HL-60 (cell line): ENCODE data around the gene DYRK2.

ENCODE experiments used
- DNase-seq, 2 experiments: peaks; one replicate each; pipeline ENCODE4 v3.0.0-alpha.2; 2010 to 2020; ENCODE audit warnings: low read depth in 1 of 2, low spot score in 1 of 2
- H3K27ac ChIP-seq: fragments of 250-450 bp; sonication (Bioruptor Pico); replicated peaks from 2 replicates; pipeline ENCODE4 v1.5.1; 2020; ENCODE audit warnings: mild to moderate bottlenecking, moderate library complexity
- H3K27me3 ChIP-seq: fragments of 250-450 bp; sonication (Bioruptor Pico); 2 replicates; pipeline ENCODE4 v1.5.1; 2021; ENCODE audit warnings: mild to moderate bottlenecking, moderate library complexity; ENCODE audit not compliant: insufficient read depth, poor library complexity, severe bottlenecking
- H3K4me3 ChIP-seq: replicated peaks from 2 replicates; pipeline ENCODE4 v1.5.1; 2011; ENCODE audit warnings: mild to moderate bottlenecking, control low read depth, low read length; ENCODE audit not compliant: insufficient read depth
- GABPA ChIP-seq: IDR thresholded peaks from 2 replicates; pipeline ENCODE4 v1.6.1; 2012; ENCODE audit warnings: low read depth
- POLR2AphosphoS5 ChIP-seq: IDR thresholded peaks from 2 replicates; pipeline ENCODE4 v1.6.1; 2012; ENCODE audit warnings: low read depth
- SPI1 ChIP-seq: IDR thresholded peaks from 2 replicates; pipeline ENCODE4 v1.6.1; 2012; ENCODE audit warnings: low read depth, mild to moderate bottlenecking, borderline replicate concordance
- TF ChIP-seq, protein P1 (sequence below): IDR thresholded peaks from one replicate; pipeline ENCODE4 v1.5.1; 2011; ENCODE audit warnings: low read length, control low read depth, inconsistent platforms; ENCODE audit not compliant: insufficient read depth
- TF ChIP-seq, protein P2 (sequence below): IDR thresholded peaks from 2 replicates; pipeline ENCODE4 v1.6.1; 2012; ENCODE audit warnings: low read depth; ENCODE audit not compliant: insufficient replicate concordance

DYRK2 gene

GRCh38 chr12:67632005-67632404 is 16.5 kb upstream of the DYRK2 start:
- no peak overlapping the region for H3K27ac ChIP-seq
- no peaks in the 10 kb centered on the region for H3K27me3 ChIP-seq
- TF ChIP-seq, protein P1, sequence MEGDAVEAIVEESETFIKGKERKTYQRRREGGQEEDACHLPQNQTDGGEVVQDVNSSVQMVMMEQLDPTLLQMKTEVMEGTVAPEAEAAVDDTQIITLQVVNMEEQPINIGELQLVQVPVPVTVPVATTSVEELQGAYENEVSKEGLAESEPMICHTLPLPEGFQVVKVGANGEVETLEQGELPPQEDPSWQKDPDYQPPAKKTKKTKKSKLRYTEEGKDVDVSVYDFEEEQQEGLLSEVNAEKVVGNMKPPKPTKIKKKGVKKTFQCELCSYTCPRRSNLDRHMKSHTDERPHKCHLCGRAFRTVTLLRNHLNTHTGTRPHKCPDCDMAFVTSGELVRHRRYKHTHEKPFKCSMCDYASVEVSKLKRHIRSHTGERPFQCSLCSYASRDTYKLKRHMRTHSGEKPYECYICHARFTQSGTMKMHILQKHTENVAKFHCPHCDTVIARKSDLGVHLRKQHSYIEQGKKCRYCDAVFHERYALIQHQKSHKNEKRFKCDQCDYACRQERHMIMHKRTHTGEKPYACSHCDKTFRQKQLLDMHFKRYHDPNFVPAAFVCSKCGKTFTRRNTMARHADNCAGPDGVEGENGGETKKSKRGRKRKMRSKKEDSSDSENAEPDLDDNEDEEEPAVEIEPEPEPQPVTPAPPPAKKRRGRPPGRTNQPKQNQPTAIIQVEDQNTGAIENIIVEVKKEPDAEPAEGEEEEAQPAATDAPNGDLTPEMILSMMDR = no peak
- TF ChIP-seq GABPA (no peak), POLR2AphosphoS5 (no peak), SPI1 (no peak)
- TF ChIP-seq, protein P2, sequence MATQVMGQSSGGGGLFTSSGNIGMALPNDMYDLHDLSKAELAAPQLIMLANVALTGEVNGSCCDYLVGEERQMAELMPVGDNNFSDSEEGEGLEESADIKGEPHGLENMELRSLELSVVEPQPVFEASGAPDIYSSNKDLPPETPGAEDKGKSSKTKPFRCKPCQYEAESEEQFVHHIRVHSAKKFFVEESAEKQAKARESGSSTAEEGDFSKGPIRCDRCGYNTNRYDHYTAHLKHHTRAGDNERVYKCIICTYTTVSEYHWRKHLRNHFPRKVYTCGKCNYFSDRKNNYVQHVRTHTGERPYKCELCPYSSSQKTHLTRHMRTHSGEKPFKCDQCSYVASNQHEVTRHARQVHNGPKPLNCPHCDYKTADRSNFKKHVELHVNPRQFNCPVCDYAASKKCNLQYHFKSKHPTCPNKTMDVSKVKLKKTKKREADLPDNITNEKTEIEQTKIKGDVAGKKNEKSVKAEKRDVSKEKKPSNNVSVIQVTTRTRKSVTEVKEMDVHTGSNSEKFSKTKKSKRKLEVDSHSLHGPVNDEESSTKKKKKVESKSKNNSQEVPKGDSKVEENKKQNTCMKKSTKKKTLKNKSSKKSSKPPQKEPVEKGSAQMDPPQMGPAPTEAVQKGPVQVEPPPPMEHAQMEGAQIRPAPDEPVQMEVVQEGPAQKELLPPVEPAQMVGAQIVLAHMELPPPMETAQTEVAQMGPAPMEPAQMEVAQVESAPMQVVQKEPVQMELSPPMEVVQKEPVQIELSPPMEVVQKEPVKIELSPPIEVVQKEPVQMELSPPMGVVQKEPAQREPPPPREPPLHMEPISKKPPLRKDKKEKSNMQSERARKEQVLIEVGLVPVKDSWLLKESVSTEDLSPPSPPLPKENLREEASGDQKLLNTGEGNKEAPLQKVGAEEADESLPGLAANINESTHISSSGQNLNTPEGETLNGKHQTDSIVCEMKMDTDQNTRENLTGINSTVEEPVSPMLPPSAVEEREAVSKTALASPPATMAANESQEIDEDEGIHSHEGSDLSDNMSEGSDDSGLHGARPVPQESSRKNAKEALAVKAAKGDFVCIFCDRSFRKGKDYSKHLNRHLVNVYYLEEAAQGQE = no peak
- no peak overlapping the region for H3K4me3 ChIP-seq
- no peak for DNase-seq

DNA sequence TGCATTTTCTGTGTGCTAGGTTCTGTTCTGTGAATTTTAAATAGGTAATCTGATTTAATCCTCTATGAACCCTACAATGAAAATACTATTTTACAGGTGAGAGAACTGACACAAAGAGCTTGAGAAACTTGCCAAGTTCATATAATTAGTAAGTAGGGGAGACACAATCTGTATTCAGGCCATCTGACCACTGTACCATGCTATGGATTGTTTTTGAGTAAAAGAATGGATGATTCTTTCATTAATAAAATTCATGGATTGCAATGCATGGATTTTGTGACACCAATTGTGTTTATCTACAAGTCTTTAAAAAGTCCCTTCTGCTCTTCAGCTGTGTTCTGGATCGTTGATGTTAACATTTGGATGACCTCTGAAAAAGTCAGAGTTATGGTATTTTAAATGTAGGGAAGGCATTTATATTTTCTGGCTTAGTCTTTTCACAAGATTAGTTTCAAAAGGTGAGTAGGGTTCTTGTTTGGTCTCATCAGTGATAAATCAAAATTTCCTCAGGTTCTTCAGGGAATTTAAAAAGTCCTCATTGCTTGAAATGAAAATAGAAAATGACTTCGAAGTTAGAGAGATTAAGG is 15.4 kb upstream of the DYRK2 start:
- no peak overlapping the region for H3K4me3 ChIP-seq
- TF ChIP-seq POLR2AphosphoS5 = no peak
- TF ChIP-seq, protein P1 = no peak
- no peak for TF ChIP-seq GABPA
- TF ChIP-seq, protein P2 = no peak
- TF ChIP-seq SPI1 = no peak
- no peak for DNase-seq
- no peak overlapping the region for H3K27ac ChIP-seq
- H3K27me3 ChIP-seq = no peaks in the 10 kb centered on the region

DNA sequence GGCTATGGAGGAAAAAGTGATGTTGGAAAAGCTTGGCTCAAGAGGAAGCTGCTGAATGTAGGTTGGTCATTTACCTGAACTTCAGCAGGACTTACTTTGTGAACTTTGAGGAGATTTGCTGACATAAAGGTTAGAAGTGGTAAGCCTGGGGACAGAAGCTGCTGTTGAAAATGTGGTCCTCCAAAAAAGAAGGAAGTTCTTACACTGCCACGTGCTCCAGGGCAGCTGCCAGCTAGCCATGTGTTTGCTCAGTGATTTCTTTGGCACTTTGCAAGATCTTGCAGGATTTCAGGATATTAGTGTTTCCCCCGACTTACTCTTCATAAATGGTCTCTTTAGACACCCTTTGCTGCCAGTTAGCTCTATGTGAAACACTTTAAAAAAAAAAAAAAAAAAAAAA is 14.8 kb upstream of the DYRK2 start:
- H3K27me3 ChIP-seq = no peaks in the 10 kb centered on the region
- H3K27ac ChIP-seq = no peak overlapping the region
- DNase-seq = peak in 1 of 2 experiments; percentile 58
- H3K4me3 ChIP-seq = no peak overlapping the region
- TF ChIP-seq GABPA = no peak
- TF ChIP-seq, protein P1 = no peak
- TF ChIP-seq SPI1 = peak; percentile 9; the same call in 1 of the 2 replicates
- TF ChIP-seq, protein P2 = no peak
- TF ChIP-seq POLR2AphosphoS5 = no peak
